Measurements from ENCODE around the gene KHDRBS2.

KHDRBS2 gene

GRCh38 chr6:62265906-62266525 is 20.0 kb downstream of the KHDRBS2 start:
- FAIRE-seq = no peak
- DNase-seq (ENCODE audit: insufficient read length, low spot score) = no peak
- no peak for TF ChIP-seq POLR2A (IDR thresholded peaks at IDR 0.05; ENCODE audit: low read depth, low read length)

- TF ChIP-seq POLR2A (IDR thresholded peaks at IDR 0.05; ENCODE audit: low read depth, low read length) = no peak
- FAIRE-seq (no peak), DNase-seq (ENCODE audit: insufficient read length, low spot score) (no peak)
Observed at GRCh38 chr6:62262283-62262682, 23.7 kb downstream of the KHDRBS2 start.

- no peak for FAIRE-seq
- no peak for TF ChIP-seq POLR2A (IDR thresholded peaks at IDR 0.05; ENCODE audit: low read depth, low read length)
- DNase-seq (ENCODE audit: insufficient read length, low spot score) = no peak
Observed at GRCh38 chr6:62246087-62246486, 39.9 kb downstream of the KHDRBS2 start.

GRCh38 chr6:62236784-62237183 is 49.2 kb downstream of the KHDRBS2 start:
- no peak for TF ChIP-seq POLR2A (IDR thresholded peaks at IDR 0.05; ENCODE audit: low read depth, low read length)
- DNase-seq (ENCODE audit: insufficient read length, low spot score) (no peak), FAIRE-seq (no peak)

GRCh38 chr6:62229231-62229630 is 56.8 kb downstream of the KHDRBS2 start:
- no peak for DNase-seq (ENCODE audit: insufficient read length, low spot score)
- no peak for TF ChIP-seq POLR2A (IDR thresholded peaks at IDR 0.05; ENCODE audit: low read depth, low read length)
- FAIRE-seq = no peak

- DNase-seq (ENCODE audit: insufficient read length, low spot score) (no peak), FAIRE-seq (no peak)
Observed at GRCh38 chr6:62217866-62218265, 68.2 kb downstream of the KHDRBS2 start.

GRCh38 chr6:62202078-62202477 is 83.9 kb downstream of the KHDRBS2 start:
- no peak for TF ChIP-seq POLR2A (IDR thresholded peaks at IDR 0.05; ENCODE audit: low read depth, low read length)

More at GRCh38 chr6:62217866-62218265, 68.2 kb downstream of the KHDRBS2 start:
- no peak for TF ChIP-seq POLR2A (IDR thresholded peaks at IDR 0.05; ENCODE audit: low read depth, low read length)

GRCh38 chr6:62192593-62192992 is 93.4 kb downstream of the KHDRBS2 start:
- no peak for FAIRE-seq
- DNase-seq (ENCODE audit: insufficient read length, low spot score) = no peak
- TF ChIP-seq POLR2A (IDR thresholded peaks at IDR 0.05; ENCODE audit: low read depth, low read length) = no peak

More at GRCh38 chr6:62202078-62202477, 83.9 kb downstream of the KHDRBS2 start:
- DNase-seq (ENCODE audit: insufficient read length, low spot score) = no peak
- no peak for FAIRE-seq

GRCh38 chr6:62175195-62175594 is 110.8 kb downstream of the KHDRBS2 start:
- DNase-seq (ENCODE audit: insufficient read length, low spot score) = no peak
- TF ChIP-seq POLR2A (IDR thresholded peaks at IDR 0.05; ENCODE audit: low read depth, low read length) = no peak
- FAIRE-seq = no peak

GRCh38 chr6:62174548-62174947 is 111.5 kb downstream of the KHDRBS2 start:
- no peak for FAIRE-seq

GRCh38 chr6:62167736-62168135 is 118.3 kb downstream of the KHDRBS2 start:
- no peak for FAIRE-seq
- no peak for DNase-seq (ENCODE audit: insufficient read length, low spot score)
- TF ChIP-seq POLR2A (IDR thresholded peaks at IDR 0.05; ENCODE audit: low read depth, low read length) = no peak

More at GRCh38 chr6:62174548-62174947, 111.5 kb downstream of the KHDRBS2 start:
- DNase-seq (ENCODE audit: insufficient read length, low spot score) = no peak
- no peak for TF ChIP-seq POLR2A (IDR thresholded peaks at IDR 0.05; ENCODE audit: low read depth, low read length)

- FAIRE-seq (no peak), DNase-seq (ENCODE audit: insufficient read length, low spot score) (no peak)
- no peak for TF ChIP-seq POLR2A (IDR thresholded peaks at IDR 0.05; ENCODE audit: low read depth, low read length)
Observed at GRCh38 chr6:62162858-62163257, 123.2 kb downstream of the KHDRBS2 start.

- no peak for TF ChIP-seq POLR2A (IDR thresholded peaks at IDR 0.05; ENCODE audit: low read depth, low read length)
- FAIRE-seq (no peak), DNase-seq (ENCODE audit: insufficient read length, low spot score) (no peak)
Observed at GRCh38 chr6:62152796-62153195, 133.2 kb downstream of the KHDRBS2 start.

GRCh38 chr6:62150048-62150663 is 135.9 kb downstream of the KHDRBS2 start:
- no peak for TF ChIP-seq POLR2A (IDR thresholded peaks at IDR 0.05; ENCODE audit: low read depth, low read length)
- FAIRE-seq (peak; percentile 23), DNase-seq (ENCODE audit: insufficient read length, low spot score) (no peak)

All from H54 (cell line).